WTC11 (cell line): ENCODE measurements around the gene TRPM4. TPM values are rescaled to one million over a fixed set of nuclear protein-coding genes. Genes with fewer than 3 reads are reported as not detected.

ENCODE experiments used
- ATAC-seq: fragments of 200-7000 bp; cut with Tn5 transposase; 2 replicates; pipeline ENCODE4 v1.10.0; 2021; ENCODE audit warnings: mild to moderate bottlenecking, moderate library complexity
- CTCF ChIA-PET: fragments of 300-600 bp; sonication (Branson Sonifier 250); formaldehyde crosslinking; loops from one replicate; lab custom pipeline; 2021; ENCODE audit warnings: antibody characterized with exemption; lab: Charles Lee
- POLR2A ChIA-PET: fragments of 350-600 bp; sonication (Branson Sonifier 250); formaldehyde crosslinking; loops from one replicate; lab custom pipeline; 2021; ENCODE audit warnings: antibody characterized with exemption; lab: Charles Lee
- DNase-seq: peaks from one replicate; pipeline ENCODE4 v3.0.0; 2021; ENCODE audit warnings: low spot score
- H3K27ac Mint-ChIP-seq: 2 replicates; pipeline ENCODE4 v1.8.0; 2021; ENCODE audit warnings: mixed read lengths
- H3K27me3 Mint-ChIP-seq: 2 replicates; pipeline ENCODE4 v1.8.0; 2021; ENCODE audit warnings: low read depth, mild to moderate bottlenecking, moderate library complexity, mixed read lengths
- H3K36me3 Mint-ChIP-seq: 2 replicates; pipeline ENCODE4 v1.8.0; 2021; ENCODE audit warnings: mixed read lengths
- H3K4me1 Mint-ChIP-seq: 2 replicates; pipeline ENCODE4 v1.8.0; 2022; ENCODE audit warnings: mixed read lengths
- H3K4me3 Mint-ChIP-seq: 2 replicates; pipeline ENCODE4 v1.8.0; 2021; ENCODE audit warnings: mild to moderate bottlenecking, moderate library complexity, mixed read lengths
- H3K9me3 Mint-ChIP-seq: 2 replicates; pipeline ENCODE4 v1.8.0; 2021; ENCODE audit warnings: mixed read lengths
- JAZF1 ChIP-seq: fragments of 250-450 bp; sonication (Bioruptor Pico); IDR thresholded peaks from 2 replicates; pipeline ENCODE4 v1.9.0; 2021; ENCODE audit warnings: moderate library complexity, mild to moderate bottlenecking, inconsistent platforms
- MXD4 ChIP-seq: fragments of 250-450 bp; sonication (Bioruptor Pico); IDR thresholded peaks from 2 replicates; pipeline ENCODE4 v1.8.0; 2021; ENCODE audit warnings: mild to moderate bottlenecking, moderate library complexity, borderline replicate concordance
- SOX15 ChIP-seq: fragments of 250-450 bp; sonication (Bioruptor Pico); IDR thresholded peaks from 2 replicates; pipeline ENCODE4 v1.9.0; 2021; ENCODE audit warnings: mild to moderate bottlenecking
- SP1 ChIP-seq: sonication (generic); formaldehyde crosslinking; conservative IDR thresholded peaks from 2 replicates; pipeline ENCODE4 v1.8.1; 2022; ENCODE audit warnings: missing genetic modification reagents
- ZNF138 ChIP-seq: sonication (generic); formaldehyde crosslinking; conservative IDR thresholded peaks from 2 replicates; pipeline ENCODE4 v1.8.1; 2022; ENCODE audit warnings: mild to moderate bottlenecking, moderate library complexity, missing genetic modification reagents
- total RNA-seq: library from RNA; stranded (reverse); gene quantifications from 3 replicates; pipeline ENCODE4 v1.2.3, GENCODE V29; 2021
- TF ChIP-seq, protein P1 (sequence below): fragments of 250-450 bp; sonication (Bioruptor Pico); IDR thresholded peaks from 2 replicates; pipeline ENCODE4 v1.9.0; 2021; ENCODE audit warnings: mild to moderate bottlenecking
- TF ChIP-seq, protein P2 (sequence below): fragments of 250-450 bp; sonication (Bioruptor Pico); conservative IDR thresholded peaks from 2 replicates; pipeline ENCODE4 v1.9.0; 2021; ENCODE audit warnings: mild to moderate bottlenecking
- TF ChIP-seq, protein P3 (sequence below): sonication (generic); formaldehyde crosslinking; conservative IDR thresholded peaks from 2 replicates; pipeline ENCODE4 v1.8.1; 2022; ENCODE audit warnings: mild to moderate bottlenecking, missing genetic modification reagents
- TF ChIP-seq, protein P4 (sequence below): sonication (generic); formaldehyde crosslinking; IDR thresholded peaks from 2 replicates; pipeline ENCODE4 v1.8.0; 2023; ENCODE audit warnings: missing genetic modification reagents
- TF ChIP-seq, protein P5 (sequence below): sonication (generic); formaldehyde crosslinking; IDR thresholded peaks from 2 replicates; pipeline ENCODE4 v1.8.1; 2022; ENCODE audit warnings: low read depth, mild to moderate bottlenecking, moderate library complexity, missing genetic modification reagents, borderline replicate concordance
- TF ChIP-seq, protein P6 (sequence below): fragments of 250-450 bp; sonication (Bioruptor Pico); IDR thresholded peaks from 2 replicates; pipeline ENCODE4 v1.9.0; 2021; ENCODE audit warnings: moderate library complexity, mild to moderate bottlenecking, inconsistent platforms, borderline replicate concordance

Gene TRPM4
- total RNA-seq, 1 experiment from 2014 or later: 15.5 TPM

DNA sequence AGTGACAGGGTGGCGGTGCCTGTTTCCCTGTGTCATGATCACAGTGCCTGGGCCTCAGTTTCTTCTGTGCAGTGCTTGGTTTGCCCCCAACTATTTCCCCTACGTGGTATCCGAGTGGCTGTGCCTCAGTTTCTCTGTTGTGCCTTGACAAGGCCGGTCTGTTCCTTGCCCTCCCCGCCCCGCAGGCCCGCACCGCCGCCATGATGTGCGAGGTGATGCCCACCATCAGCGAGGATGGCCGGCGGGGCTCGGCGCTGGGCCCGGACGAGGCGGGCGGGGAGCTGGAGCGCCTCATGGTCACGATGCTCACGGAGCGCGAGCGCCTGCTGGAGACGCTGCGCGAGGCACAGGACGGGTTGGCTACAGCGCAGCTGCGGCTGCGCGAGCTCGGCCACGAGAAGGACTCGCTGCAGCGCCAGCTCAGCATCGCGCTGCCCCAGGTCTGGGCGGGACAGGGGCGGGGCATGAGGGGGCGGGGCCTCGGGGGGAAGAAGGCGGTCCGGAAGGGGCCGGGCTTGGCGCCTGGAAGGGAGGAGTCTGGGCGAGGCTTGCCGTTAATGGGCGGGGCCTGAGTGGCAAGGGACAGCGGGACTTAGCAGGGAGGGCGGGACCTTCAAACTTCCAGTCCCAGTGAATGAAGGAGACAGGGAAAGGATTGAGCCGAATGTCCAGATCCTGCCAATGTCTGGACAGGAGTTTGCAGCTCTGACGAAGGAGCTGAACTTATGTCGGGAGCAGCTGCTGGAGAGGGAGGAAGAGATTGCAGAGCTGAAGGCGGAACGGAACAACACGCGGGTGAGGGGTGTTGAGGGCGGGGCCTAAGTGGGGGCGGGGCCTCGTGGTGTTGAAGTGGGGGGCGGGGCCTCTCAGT is 29.7 kb upstream of the TRPM4 start (continued):
- TF ChIP-seq, protein P1, sequence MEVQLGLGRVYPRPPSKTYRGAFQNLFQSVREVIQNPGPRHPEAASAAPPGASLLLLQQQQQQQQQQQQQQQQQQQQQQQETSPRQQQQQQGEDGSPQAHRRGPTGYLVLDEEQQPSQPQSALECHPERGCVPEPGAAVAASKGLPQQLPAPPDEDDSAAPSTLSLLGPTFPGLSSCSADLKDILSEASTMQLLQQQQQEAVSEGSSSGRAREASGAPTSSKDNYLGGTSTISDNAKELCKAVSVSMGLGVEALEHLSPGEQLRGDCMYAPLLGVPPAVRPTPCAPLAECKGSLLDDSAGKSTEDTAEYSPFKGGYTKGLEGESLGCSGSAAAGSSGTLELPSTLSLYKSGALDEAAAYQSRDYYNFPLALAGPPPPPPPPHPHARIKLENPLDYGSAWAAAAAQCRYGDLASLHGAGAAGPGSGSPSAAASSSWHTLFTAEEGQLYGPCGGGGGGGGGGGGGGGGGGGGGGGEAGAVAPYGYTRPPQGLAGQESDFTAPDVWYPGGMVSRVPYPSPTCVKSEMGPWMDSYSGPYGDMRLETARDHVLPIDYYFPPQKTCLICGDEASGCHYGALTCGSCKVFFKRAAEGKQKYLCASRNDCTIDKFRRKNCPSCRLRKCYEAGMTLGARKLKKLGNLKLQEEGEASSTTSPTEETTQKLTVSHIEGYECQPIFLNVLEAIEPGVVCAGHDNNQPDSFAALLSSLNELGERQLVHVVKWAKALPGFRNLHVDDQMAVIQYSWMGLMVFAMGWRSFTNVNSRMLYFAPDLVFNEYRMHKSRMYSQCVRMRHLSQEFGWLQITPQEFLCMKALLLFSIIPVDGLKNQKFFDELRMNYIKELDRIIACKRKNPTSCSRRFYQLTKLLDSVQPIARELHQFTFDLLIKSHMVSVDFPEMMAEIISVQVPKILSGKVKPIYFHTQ (CRISPR knock-in tag): no peak
- TF ChIP-seq, protein P2, sequence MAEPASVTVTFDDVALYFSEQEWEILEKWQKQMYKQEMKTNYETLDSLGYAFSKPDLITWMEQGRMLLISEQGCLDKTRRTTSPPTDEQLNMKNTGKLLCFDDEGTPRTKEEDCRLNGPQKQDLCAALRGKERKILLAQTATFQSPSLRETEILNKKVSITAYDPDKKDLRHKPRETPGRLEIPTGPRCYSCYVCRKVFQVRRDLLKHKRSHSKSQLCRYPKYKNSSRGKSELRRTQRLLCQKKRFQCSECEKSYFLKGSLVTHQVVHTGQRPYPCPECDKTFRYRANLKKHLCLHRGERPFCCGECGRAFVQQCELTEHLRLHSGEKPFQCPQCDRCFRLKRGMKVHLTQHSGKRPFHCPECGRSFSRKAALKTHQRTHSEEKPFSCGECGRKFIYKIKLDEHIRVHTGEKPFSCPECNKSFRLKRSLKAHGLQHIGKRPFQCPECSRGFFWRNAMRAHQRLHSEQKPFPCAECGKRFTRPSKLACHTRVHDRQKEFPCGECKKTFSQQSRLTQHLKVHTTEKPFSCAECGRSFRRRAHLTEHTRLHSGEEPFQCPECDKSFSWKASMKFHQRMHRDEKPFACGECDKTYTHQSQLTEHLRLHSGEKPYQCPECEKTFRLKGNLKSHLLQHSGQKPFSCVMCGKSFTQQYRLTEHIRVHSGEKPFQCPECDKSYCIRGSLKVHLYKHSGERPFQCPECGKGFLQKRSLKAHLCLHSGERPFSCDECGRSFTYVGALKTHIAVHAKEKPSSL (CRISPR knock-in tag): no peak
- no peak for TF ChIP-seq MXD4 (CRISPR knock-in tag)
- TF ChIP-seq, all 79 proteins: peak for 41

DNA sequence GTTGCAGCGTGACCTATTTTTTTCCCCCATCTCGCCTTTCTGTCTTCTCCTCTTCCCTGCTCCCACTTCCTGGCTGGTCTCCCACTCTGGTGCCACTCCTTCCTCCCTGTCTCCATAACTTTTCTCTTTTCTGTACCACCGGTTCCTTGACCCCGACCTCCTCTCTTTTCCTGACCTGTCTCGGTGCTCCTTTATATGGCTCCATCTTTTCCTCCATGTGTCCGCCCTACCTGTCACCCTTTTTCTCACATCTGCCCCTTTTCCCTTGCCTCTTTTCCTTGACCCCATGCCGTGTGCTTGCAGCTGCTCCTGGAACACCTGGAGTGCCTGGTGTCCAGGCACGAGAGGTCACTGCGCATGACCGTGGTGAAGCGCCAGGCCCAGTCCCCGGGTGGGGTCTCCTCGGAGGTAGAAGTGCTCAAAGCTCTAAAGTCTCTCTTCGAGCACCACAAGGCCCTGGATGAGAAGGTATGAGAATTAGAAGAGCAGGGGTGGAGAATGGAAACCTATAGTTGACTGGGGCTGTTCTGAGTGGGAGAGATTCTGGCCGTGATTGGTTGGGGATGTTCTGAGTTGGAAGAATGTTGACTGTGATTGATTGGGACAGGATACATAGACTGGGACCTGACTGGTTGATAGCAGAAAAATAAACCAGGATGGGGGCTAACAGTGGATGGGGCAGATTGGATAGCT is 28.9 kb upstream of the TRPM4 start:
- Mint-ChIP-seq H3K9me3 (no peaks in the 10 kb centered on the region), H3K4me1 (peaks cover 30% of the 10 kb centered on the region), H3K27ac (peak overlapping the region; percentile 29; the same call in 1 of the 2 replicates), H3K4me3 (peak overlapping the region; percentile 89), H3K36me3 (peaks cover 2% of the 10 kb centered on the region; the same call in 1 of the 2 replicates), H3K27me3 (peaks cover 65% of the 10 kb centered on the region)
- DNase-seq (no peak), ATAC-seq (no peak)
- POLR2A ChIA-PET: interaction anchor here (1.3 to 1.5 kb wide), 2 partner anchors 18 to 20 kb away, joined by 5 read pairs; no protein-coding TSS in a partner anchor
- CTCF ChIA-PET: interaction anchor here (0.9 to 9.7 kb wide), 16 partner anchors 11 to 173 kb away, joined by 3 to 118 read pairs (median 10); partner anchors contain the start of gene LIN7B
- TF ChIP-seq, protein P3, sequence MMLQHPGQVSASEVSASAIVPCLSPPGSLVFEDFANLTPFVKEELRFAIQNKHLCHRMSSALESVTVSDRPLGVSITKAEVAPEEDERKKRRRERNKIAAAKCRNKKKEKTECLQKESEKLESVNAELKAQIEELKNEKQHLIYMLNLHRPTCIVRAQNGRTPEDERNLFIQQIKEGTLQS: no peak
- TF ChIP-seq MXD4 (CRISPR knock-in tag): no peak

DNA sequence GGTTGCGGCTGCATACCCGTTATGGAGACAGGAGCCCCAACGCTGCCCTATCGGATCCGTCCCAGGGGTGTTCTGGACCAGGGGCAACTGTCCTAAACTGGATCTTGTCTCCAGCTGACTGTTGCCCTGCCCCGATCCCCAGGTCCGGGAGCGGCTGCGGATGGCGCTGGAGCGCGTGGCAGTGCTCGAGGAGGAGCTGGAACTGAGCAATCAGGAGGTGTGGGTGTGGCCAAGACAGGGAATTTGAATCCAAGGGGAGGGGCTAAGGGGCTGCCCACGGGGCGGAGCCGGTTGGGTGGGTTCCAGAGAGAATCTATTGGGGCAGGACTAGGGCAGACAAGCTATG is 28.4 kb upstream of the TRPM4 start:
- CTCF ChIA-PET: interaction anchor here (0.9 to 9.7 kb wide), 9 partner anchors 10 to 136 kb away, joined by 3 to 118 read pairs (median 6); partner anchors contain the start of gene RUVBL2
- H3K27ac Mint-ChIP-seq: no peak overlapping the region
- no peaks in the 10 kb centered on the region for H3K9me3 Mint-ChIP-seq
- peak overlapping the region; percentile 89 for H3K4me3 Mint-ChIP-seq
- ATAC-seq (no peak), DNase-seq (peak; percentile 74)
- peaks cover 66% of the 10 kb centered on the region for H3K27me3 Mint-ChIP-seq
- TF ChIP-seq ZNF138 (CRISPR knock-in tag) (no peak), SOX15 (CRISPR knock-in tag) (no peak), SP1 (CRISPR knock-in tag) (no peak), JAZF1 (CRISPR knock-in tag) (no peak)
- TF ChIP-seq, protein P4, sequence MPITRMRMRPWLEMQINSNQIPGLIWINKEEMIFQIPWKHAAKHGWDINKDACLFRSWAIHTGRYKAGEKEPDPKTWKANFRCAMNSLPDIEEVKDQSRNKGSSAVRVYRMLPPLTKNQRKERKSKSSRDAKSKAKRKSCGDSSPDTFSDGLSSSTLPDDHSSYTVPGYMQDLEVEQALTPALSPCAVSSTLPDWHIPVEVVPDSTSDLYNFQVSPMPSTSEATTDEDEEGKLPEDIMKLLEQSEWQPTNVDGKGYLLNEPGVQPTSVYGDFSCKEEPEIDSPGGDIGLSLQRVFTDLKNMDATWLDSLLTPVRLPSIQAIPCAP (CRISPR knock-in tag): no peak
- TF ChIP-seq, protein P5, sequence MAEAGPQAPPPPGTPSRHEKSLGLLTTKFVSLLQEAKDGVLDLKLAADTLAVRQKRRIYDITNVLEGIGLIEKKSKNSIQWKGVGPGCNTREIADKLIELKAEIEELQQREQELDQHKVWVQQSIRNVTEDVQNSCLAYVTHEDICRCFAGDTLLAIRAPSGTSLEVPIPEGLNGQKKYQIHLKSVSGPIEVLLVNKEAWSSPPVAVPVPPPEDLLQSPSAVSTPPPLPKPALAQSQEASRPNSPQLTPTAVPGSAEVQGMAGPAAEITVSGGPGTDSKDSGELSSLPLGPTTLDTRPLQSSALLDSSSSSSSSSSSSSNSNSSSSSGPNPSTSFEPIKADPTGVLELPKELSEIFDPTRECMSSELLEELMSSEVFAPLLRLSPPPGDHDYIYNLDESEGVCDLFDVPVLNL (CRISPR knock-in tag): no peak
- TF ChIP-seq, protein P6, sequence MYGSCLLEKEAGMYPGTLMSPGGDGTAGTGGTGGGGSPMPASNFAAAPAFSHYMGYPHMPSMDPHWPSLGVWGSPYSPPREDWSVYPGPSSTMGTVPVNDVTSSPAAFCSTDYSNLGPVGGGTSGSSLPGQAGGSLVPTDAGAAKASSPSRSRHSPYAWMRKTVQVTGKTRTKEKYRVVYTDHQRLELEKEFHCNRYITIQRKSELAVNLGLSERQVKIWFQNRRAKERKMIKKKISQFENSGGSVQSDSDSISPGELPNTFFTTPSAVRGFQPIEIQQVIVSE: no peak
- H3K36me3 Mint-ChIP-seq: peaks cover 7% of the 10 kb centered on the region
- H3K4me1 Mint-ChIP-seq: peaks cover 35% of the 10 kb centered on the region
- POLR2A ChIA-PET: interaction anchor here (1.3 kb wide), 1 partner anchor 17 kb away, joined by 3 read pairs; no protein-coding TSS in a partner anchor
